ENCODE data around the gene MTPN. TPM values are rescaled to one million over a fixed set of nuclear protein-coding genes. Genes with fewer than 3 reads are reported as not detected.

The MTPN gene
- total RNA-seq, 1 donor from 2014 or later, result 114 TPM

GRCh38 chr7:136006208-136006607, 29.0 kb upstream of the MTPN start:
- Mint-ChIP-seq H3K4me3 (no peak overlapping the region), H3K27me3 (ENCODE audit: low read depth) (no peaks in the 10 kb centered on the region), H3K36me3 (ENCODE audit: low read depth) (no peaks in the 10 kb centered on the region), H3K4me1 (no peaks in the 10 kb centered on the region), H3K9me3 (no peaks in the 10 kb centered on the region), H3K27ac (ENCODE audit: unreplicated experiment) (no peak overlapping the region)
- no peak for TF ChIP-seq CTCF (conservative IDR thresholded peaks at IDR 0.05)
- no peak for DNase-seq (ENCODE audit: low read depth, low spot score)

- Mint-ChIP-seq H3K4me1 (no peaks in the 10 kb centered on the region), H3K9me3 (no peaks in the 10 kb centered on the region), H3K27ac (ENCODE audit: unreplicated experiment) (no peak overlapping the region), H3K4me3 (no peak overlapping the region), H3K36me3 (ENCODE audit: low read depth) (no peaks in the 10 kb centered on the region), H3K27me3 (ENCODE audit: low read depth) (no peaks in the 10 kb centered on the region)
- no peak for TF ChIP-seq CTCF (conservative IDR thresholded peaks at IDR 0.05)
- no peak for DNase-seq (ENCODE audit: low read depth, low spot score)
Measured at GRCh38 chr7:136004083-136004482, 26.9 kb upstream of the MTPN start.

- H3K9me3 Mint-ChIP-seq, result no peaks in the 10 kb centered on the region
- TF ChIP-seq CTCF (conservative IDR thresholded peaks at IDR 0.05), result no peak
- no peaks in the 10 kb centered on the region for H3K4me1 Mint-ChIP-seq
- DNase-seq (ENCODE audit: low read depth, low spot score), result no peak
- H3K4me3 Mint-ChIP-seq, result no peak overlapping the region
- H3K27ac Mint-ChIP-seq (ENCODE audit: unreplicated experiment), result no peak overlapping the region
- no peaks in the 10 kb centered on the region for H3K27me3 Mint-ChIP-seq (ENCODE audit: low read depth)
- no peaks in the 10 kb centered on the region for H3K36me3 Mint-ChIP-seq (ENCODE audit: low read depth)
Measured at GRCh38 chr7:136002802-136003201, 25.6 kb upstream of the MTPN start.

GRCh38 chr7:136000288-136000913, 23.2 kb upstream of the MTPN start:
- no peak for DNase-seq (ENCODE audit: low read depth, low spot score)
- no peak overlapping the region for H3K4me3 Mint-ChIP-seq
- H3K4me1 Mint-ChIP-seq, result no peaks in the 10 kb centered on the region
- no peaks in the 10 kb centered on the region for H3K9me3 Mint-ChIP-seq
- TF ChIP-seq CTCF (conservative IDR thresholded peaks at IDR 0.05), result no peak
- no peak overlapping the region for H3K27ac Mint-ChIP-seq (ENCODE audit: unreplicated experiment)
- no peaks in the 10 kb centered on the region for H3K27me3 Mint-ChIP-seq (ENCODE audit: low read depth)
- H3K36me3 Mint-ChIP-seq (ENCODE audit: low read depth), result no peaks in the 10 kb centered on the region

- H3K9me3 Mint-ChIP-seq, result no peaks in the 10 kb centered on the region
- no peak for TF ChIP-seq CTCF (conservative IDR thresholded peaks at IDR 0.05)
- H3K36me3 Mint-ChIP-seq (ENCODE audit: low read depth), result no peaks in the 10 kb centered on the region
- no peak for DNase-seq (ENCODE audit: low read depth, low spot score)
- H3K4me3 Mint-ChIP-seq, result no peak overlapping the region
- H3K4me1 Mint-ChIP-seq, result no peaks in the 10 kb centered on the region
- H3K27me3 Mint-ChIP-seq (ENCODE audit: low read depth), result no peaks in the 10 kb centered on the region
- no peak overlapping the region for H3K27ac Mint-ChIP-seq (ENCODE audit: unreplicated experiment)
Measured at GRCh38 chr7:135998081-135998480, 20.9 kb upstream of the MTPN start.
